ENCODE measurements around the gene MACROD2.

Gene MACROD2

GRCh38 chr20:15507151-15507550 lies 1511.8 kb downstream of the MACROD2 start:
- DNase-seq (ENCODE audit: low read depth), result no peak
- no peak for TF ChIP-seq CTCF (conservative IDR thresholded peaks at IDR 0.05; ENCODE audit: control insufficient read depth, insufficient read depth, low read depth, low read length)
- H3K4me3 ChIP-seq (ENCODE audit: control insufficient read depth, low read depth, low read length), result no peak overlapping the region

DNA sequence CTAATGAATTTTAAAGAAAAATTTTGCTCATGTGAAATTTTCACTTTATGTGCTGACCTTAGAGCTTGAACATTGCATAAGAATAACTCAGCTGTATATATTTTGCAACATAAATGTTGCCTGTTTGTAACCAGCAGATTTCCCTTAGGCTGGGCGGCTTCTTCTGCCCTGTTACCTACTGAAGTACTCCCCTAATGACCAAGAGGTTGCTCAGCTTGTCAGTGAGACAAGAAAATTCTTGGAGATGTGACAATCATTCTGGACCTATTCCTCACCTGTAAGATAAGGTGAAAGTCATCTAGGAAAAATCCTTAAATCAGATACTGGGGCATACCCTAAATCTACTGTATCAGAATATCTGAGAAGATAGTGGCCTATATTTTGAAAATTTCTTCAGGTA lies 1516.2 kb downstream of the MACROD2 start:
- no peak overlapping the region for H3K4me3 ChIP-seq (ENCODE audit: control insufficient read depth, low read depth, low read length)
- DNase-seq (ENCODE audit: low read depth), result no peak
- TF ChIP-seq CTCF (conservative IDR thresholded peaks at IDR 0.05; ENCODE audit: control insufficient read depth, insufficient read depth, low read depth, low read length), result no peak

DNA sequence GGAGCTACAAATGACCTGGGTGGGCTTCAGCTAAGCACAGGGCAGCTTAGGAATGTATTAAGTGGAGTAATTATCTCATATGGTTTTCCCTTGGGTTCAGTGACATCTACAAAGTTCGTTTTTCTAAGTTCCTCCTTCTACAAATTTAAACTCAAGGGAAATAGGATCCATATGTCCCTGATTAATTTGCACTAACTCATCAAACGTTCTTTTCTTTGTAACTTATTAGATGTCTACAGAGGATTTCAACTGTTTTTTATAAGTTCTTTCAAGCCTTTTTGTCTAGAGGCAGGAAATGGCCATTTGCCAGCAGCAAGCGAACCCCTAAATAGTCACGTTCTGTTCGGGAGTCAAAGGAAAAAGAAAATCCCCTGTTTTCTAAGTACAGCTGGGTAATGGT lies 1517.6 kb downstream of the MACROD2 start:
- no peak overlapping the region for H3K4me3 ChIP-seq (ENCODE audit: control insufficient read depth, low read depth, low read length)
- TF ChIP-seq CTCF (conservative IDR thresholded peaks at IDR 0.05; ENCODE audit: control insufficient read depth, insufficient read depth, low read depth, low read length), result no peak
- DNase-seq (ENCODE audit: low read depth), result no peak

DNA sequence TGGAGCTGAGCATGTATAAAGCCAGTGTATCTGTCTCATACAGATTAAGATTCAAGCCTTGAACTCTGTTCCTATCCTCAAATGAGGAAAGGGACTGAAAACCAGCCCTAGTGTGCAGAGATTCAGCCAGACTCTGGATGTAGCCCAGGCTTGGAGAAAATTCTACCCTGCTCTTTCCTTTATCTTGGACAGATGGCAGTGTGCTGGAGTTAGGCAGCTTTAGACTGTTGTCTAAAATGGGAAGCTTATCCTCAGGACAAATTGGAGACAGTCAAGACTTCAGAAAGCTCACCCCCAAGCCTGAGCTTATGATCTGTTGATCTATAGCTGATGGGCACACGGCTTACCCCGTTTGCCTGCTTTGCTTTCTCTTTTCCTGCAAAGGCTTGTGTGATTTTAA lies 1520.4 kb downstream of the MACROD2 start:
- TF ChIP-seq CTCF (conservative IDR thresholded peaks at IDR 0.05; ENCODE audit: control insufficient read depth, insufficient read depth, low read depth, low read length), result no peak
- H3K4me3 ChIP-seq (ENCODE audit: control insufficient read depth, low read depth, low read length), result no peak overlapping the region
- DNase-seq (ENCODE audit: low read depth), result no peak

DNA sequence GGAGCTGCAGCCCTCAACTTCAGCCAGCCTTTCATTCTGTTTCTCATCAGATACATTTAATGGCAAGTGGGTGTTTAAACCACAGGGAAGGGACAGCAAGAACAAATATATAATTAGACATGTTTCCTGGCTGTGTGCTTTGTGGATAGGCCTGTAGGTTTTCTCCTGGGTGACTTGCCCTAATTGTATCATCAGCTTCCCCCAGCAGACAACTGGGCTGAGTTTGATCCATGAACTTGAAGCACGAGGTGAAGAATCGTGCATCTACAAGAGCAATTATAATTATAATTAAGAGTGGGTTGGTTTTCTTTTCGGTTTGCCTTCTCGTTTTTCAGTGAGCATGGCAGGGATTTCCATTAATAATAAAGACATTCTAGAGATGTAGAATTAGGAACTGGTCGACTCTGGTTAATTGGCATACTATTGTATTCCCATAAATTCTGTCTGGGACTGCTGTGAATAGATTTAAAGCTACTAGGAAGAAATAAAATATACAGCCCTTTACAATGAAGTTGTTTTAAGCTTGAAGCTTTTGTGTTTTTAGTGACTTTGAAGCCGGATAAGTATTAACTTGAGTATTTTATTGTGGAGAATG lies 1525.7 kb downstream of the MACROD2 start:
- H3K4me3 ChIP-seq (ENCODE audit: control insufficient read depth, low read depth, low read length), result no peak overlapping the region
- DNase-seq (ENCODE audit: low read depth), result no peak
- TF ChIP-seq CTCF (conservative IDR thresholded peaks at IDR 0.05; ENCODE audit: control insufficient read depth, insufficient read depth, low read depth, low read length), result no peak

- H3K4me3 ChIP-seq (ENCODE audit: control insufficient read depth, low read depth, low read length), result no peak overlapping the region
- no peak for TF ChIP-seq CTCF (conservative IDR thresholded peaks at IDR 0.05; ENCODE audit: control insufficient read depth, insufficient read depth, low read depth, low read length)
- no peak for DNase-seq (ENCODE audit: low read depth)
Measured at GRCh38 chr20:15523400-15523799, 1528.1 kb downstream of the MACROD2 start.
